ENCODE results near the gene AGBL5. TPM values are rescaled to one million over a fixed set of nuclear protein-coding genes. Genes with fewer than 3 reads are reported as not detected.
A peak's percentile ranks its signal among the peaks of the same experiment; 100 is the strongest.

AGBL5 gene
- total and polyA plus RNA-seq, 2 of the 13 experiments (the other 11 are each of a cell fraction or from before 2014, with no cell fraction given), result 55.9 to 73.3 TPM

- TF ChIP-seq, protein P1, sequence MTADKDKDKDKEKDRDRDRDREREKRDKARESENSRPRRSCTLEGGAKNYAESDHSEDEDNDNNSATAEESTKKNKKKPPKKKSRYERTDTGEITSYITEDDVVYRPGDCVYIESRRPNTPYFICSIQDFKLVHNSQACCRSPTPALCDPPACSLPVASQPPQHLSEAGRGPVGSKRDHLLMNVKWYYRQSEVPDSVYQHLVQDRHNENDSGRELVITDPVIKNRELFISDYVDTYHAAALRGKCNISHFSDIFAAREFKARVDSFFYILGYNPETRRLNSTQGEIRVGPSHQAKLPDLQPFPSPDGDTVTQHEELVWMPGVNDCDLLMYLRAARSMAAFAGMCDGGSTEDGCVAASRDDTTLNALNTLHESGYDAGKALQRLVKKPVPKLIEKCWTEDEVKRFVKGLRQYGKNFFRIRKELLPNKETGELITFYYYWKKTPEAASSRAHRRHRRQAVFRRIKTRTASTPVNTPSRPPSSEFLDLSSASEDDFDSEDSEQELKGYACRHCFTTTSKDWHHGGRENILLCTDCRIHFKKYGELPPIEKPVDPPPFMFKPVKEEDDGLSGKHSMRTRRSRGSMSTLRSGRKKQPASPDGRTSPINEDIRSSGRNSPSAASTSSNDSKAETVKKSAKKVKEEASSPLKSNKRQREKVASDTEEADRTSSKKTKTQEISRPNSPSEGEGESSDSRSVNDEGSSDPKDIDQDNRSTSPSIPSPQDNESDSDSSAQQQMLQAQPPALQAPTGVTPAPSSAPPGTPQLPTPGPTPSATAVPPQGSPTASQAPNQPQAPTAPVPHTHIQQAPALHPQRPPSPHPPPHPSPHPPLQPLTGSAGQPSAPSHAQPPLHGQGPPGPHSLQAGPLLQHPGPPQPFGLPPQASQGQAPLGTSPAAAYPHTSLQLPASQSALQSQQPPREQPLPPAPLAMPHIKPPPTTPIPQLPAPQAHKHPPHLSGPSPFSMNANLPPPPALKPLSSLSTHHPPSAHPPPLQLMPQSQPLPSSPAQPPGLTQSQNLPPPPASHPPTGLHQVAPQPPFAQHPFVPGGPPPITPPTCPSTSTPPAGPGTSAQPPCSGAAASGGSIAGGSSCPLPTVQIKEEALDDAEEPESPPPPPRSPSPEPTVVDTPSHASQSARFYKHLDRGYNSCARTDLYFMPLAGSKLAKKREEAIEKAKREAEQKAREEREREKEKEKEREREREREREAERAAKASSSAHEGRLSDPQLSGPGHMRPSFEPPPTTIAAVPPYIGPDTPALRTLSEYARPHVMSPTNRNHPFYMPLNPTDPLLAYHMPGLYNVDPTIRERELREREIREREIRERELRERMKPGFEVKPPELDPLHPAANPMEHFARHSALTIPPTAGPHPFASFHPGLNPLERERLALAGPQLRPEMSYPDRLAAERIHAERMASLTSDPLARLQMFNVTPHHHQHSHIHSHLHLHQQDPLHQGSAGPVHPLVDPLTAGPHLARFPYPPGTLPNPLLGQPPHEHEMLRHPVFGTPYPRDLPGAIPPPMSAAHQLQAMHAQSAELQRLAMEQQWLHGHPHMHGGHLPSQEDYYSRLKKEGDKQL (CRISPR knock-in tag; IDR thresholded peaks at IDR 0.05; ENCODE audit: low read depth), result no peak
- TF ChIP-seq FOXP4 (CRISPR knock-in tag; IDR thresholded peaks at IDR 0.05) (0 out of 2 replicates have a peak, but pooled peaks have one; percentile 10), ZNF414 (CRISPR knock-in tag; IDR thresholded peaks at IDR 0.05) (no peak), ZNF773 (CRISPR knock-in tag; IDR thresholded peaks at IDR 0.05; ENCODE audit: borderline replicate concordance) (no peak), GTF2F1 (IDR thresholded peaks at IDR 0.05; ENCODE audit: low read length) (no peak), ZNF343 (CRISPR knock-in tag; IDR thresholded peaks at IDR 0.05) (no peak), ATM (IDR thresholded peaks at IDR 0.05; ENCODE audit: borderline replicate concordance) (no peak), CBX2 (IDR thresholded peaks at IDR 0.05; ENCODE audit: low read depth, low read length) (no peak), CBX2 (CRISPR knock-in tag; IDR thresholded peaks at IDR 0.05; ENCODE audit: low read depth) (no peak), ZNF570 (CRISPR knock-in tag; IDR thresholded peaks at IDR 0.05; ENCODE audit: borderline replicate concordance) (no peak), GATAD1 (CRISPR knock-in tag; IDR thresholded peaks at IDR 0.05) (no peak), ASH2L (IDR thresholded peaks at IDR 0.05; ENCODE audit: insufficient read length, low read depth, low read length) (peak; percentile 5), ZNF75D (CRISPR knock-in tag; IDR thresholded peaks at IDR 0.05; ENCODE audit: borderline replicate concordance) (no peak), ZMYM4 (CRISPR knock-in tag; IDR thresholded peaks at IDR 0.05) (no peak; the same call in 1 of the 2 replicates)
Measured at GRCh38 chr2:27071990-27072830, 20.7 kb downstream of the AGBL5 start (continued).

Measured in HepG2 (cell line).